ENCODE results near the gene PCDH9.

The PCDH9 gene

DNA sequence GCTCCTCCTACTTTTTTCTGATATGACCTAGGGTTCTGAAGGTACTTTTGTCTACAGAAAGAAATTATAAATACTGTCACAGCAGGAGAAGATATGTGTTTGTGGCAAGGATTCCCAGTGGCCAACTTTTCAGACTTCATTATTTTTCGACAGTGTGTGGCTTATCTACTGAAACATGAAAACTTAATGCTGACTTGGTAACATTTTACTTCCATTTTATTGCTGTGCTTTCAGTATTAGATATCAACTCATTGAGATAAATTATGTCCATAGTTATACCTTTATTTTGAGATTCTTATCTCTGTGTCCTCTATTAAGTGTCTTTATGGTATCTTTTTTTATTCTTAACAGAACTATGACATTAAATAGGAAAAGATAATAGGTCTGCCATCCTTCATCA, 700.0 kb downstream of the PCDH9 start:
- DNase-seq (ENCODE audit: low spot score) (no peak), ATAC-seq (ENCODE audit: low read depth) (no peak)
- TF ChIP-seq, protein P1, sequence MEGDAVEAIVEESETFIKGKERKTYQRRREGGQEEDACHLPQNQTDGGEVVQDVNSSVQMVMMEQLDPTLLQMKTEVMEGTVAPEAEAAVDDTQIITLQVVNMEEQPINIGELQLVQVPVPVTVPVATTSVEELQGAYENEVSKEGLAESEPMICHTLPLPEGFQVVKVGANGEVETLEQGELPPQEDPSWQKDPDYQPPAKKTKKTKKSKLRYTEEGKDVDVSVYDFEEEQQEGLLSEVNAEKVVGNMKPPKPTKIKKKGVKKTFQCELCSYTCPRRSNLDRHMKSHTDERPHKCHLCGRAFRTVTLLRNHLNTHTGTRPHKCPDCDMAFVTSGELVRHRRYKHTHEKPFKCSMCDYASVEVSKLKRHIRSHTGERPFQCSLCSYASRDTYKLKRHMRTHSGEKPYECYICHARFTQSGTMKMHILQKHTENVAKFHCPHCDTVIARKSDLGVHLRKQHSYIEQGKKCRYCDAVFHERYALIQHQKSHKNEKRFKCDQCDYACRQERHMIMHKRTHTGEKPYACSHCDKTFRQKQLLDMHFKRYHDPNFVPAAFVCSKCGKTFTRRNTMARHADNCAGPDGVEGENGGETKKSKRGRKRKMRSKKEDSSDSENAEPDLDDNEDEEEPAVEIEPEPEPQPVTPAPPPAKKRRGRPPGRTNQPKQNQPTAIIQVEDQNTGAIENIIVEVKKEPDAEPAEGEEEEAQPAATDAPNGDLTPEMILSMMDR (IDR thresholded peaks at IDR 0.05; ENCODE audit: poor library complexity, severe bottlenecking): no peak
- no peak overlapping the region for H3K4me3 ChIP-seq (ENCODE audit: severe bottlenecking)
- H3K9me3 ChIP-seq (ENCODE audit: severe bottlenecking): no peaks in the 10 kb centered on the region
- no peak overlapping the region for H3K27ac ChIP-seq (ENCODE audit: poor library complexity, severe bottlenecking)
- H3K4me1 ChIP-seq (ENCODE audit: insufficient read depth, poor library complexity, severe bottlenecking): no peaks in the 10 kb centered on the region
- no peaks in the 10 kb centered on the region for H3K36me3 ChIP-seq (ENCODE audit: low read depth)
- no peaks in the 10 kb centered on the region for H3K27me3 ChIP-seq (ENCODE audit: insufficient read depth, poor library complexity, severe bottlenecking)

DNA sequence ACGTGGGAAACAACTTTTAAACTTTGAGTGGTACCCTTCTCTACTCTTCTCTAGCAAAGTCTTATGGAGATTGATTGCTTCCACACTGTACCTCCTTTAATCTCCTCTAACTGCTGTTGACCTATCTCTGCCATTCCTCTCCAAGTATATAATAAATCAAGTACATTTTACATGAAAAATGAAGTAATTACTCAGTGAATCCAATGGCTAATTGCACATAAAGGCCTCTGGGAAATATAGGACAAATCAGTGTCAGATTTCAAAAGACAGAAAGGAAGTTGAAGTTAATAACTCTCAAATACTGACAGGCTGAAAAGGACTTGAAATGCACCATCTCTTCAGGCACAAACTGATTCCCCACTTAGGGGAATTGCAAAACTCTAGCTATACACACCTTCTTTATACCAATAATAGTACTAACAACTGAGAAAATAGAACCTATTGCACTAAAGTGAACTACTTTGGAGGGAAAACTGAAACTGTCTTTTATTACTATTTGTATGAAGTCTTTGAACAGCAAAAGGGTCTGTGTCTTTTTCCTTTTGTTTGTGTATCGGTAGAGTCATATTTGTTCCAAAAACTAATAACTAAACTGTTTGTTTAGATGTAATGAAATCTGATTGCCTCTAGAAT, 701.1 kb downstream of the PCDH9 start:
- H3K27ac ChIP-seq (ENCODE audit: poor library complexity, severe bottlenecking): no peak overlapping the region
- DNase-seq (ENCODE audit: low spot score): no peak
- no peaks in the 10 kb centered on the region for H3K36me3 ChIP-seq (ENCODE audit: low read depth)
- no peaks in the 10 kb centered on the region for H3K4me1 ChIP-seq (ENCODE audit: insufficient read depth, poor library complexity, severe bottlenecking)
- no peak for ATAC-seq (ENCODE audit: low read depth)
- H3K9me3 ChIP-seq (ENCODE audit: severe bottlenecking): no peaks in the 10 kb centered on the region
- TF ChIP-seq, protein P1 (IDR thresholded peaks at IDR 0.05; ENCODE audit: poor library complexity, severe bottlenecking): no peak
- no peaks in the 10 kb centered on the region for H3K27me3 ChIP-seq (ENCODE audit: insufficient read depth, poor library complexity, severe bottlenecking)
- H3K4me3 ChIP-seq (ENCODE audit: severe bottlenecking): no peak overlapping the region

DNA sequence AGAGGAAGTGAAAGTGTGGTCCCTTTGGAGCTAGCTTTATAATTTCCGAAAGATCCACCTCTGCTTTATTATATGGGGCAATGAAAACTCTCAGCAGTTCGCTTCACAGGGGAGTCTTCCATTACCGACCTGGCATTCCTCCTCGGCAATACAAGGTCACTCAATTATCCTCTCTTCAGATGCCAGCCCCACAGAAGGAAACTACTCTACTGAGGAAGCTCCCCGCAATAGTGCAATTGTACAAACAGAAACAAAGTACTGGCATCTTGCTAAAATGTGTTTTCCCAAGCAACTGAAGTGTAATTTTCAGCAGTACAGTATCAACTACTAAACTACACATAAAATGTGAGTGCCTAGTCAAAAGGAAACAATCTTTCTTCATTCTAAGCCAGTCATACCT, 702.0 kb downstream of the PCDH9 start:
- H3K27ac ChIP-seq (ENCODE audit: poor library complexity, severe bottlenecking): no peak overlapping the region
- no peaks in the 10 kb centered on the region for H3K36me3 ChIP-seq (ENCODE audit: low read depth)
- DNase-seq (ENCODE audit: low spot score) (no peak), ATAC-seq (ENCODE audit: low read depth) (no peak)
- no peak overlapping the region for H3K4me3 ChIP-seq (ENCODE audit: severe bottlenecking)
- H3K9me3 ChIP-seq (ENCODE audit: severe bottlenecking): no peaks in the 10 kb centered on the region
- TF ChIP-seq, protein P1 (IDR thresholded peaks at IDR 0.05; ENCODE audit: poor library complexity, severe bottlenecking): no peak
- no peaks in the 10 kb centered on the region for H3K4me1 ChIP-seq (ENCODE audit: insufficient read depth, poor library complexity, severe bottlenecking)
- H3K27me3 ChIP-seq (ENCODE audit: insufficient read depth, poor library complexity, severe bottlenecking): no peaks in the 10 kb centered on the region

DNA sequence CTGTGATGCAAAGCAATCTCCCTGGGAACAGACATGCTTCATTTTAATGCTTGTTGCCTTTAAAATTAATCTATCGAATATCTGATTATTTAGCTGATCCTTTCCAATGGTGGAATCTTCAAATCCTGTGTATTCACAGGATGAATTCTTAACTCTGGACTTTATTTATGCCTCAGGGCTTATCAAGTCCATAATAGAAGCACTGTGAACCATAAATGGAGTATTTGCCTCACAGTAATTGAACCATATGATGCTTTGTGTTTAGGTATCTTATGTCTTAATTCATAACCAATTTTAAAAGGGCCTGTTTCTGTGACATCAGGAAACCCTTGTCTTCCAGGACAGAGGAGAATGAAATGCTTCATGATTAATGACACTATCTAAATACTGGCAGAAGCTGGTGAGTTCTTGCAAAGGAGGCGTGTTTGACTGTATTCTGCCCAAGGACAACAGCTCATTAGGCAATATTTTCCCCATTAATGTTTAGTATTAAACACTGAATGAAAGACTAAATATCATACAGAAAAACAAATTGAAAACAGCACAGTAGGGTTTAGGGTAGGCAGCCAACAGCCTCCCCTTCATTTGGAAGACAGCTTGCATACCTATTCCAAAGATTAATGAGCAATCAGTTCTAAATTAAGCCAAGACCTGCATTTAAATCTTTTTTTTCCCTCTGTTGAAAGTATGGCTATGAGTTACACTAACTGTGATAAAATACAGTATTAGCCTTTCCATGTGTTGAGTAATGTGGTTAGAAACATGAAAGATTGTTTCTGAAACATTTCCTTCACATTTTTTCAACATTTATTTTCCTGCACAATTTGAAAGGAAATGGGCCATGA, 709.4 kb downstream of the PCDH9 start:
- ATAC-seq (ENCODE audit: low read depth) (no peak), DNase-seq (ENCODE audit: low spot score) (no peak)
- Histone ChIP-seq H3K27me3 (ENCODE audit: insufficient read depth, poor library complexity, severe bottlenecking) (no peaks in the 10 kb centered on the region), H3K9me3 (ENCODE audit: severe bottlenecking) (no peaks in the 10 kb centered on the region), H3K27ac (ENCODE audit: poor library complexity, severe bottlenecking) (no peak overlapping the region), H3K4me3 (ENCODE audit: severe bottlenecking) (no peak overlapping the region), H3K4me1 (ENCODE audit: insufficient read depth, poor library complexity, severe bottlenecking) (no peaks in the 10 kb centered on the region), H3K36me3 (ENCODE audit: low read depth) (no peaks in the 10 kb centered on the region)
- TF ChIP-seq, protein P1 (IDR thresholded peaks at IDR 0.05; ENCODE audit: poor library complexity, severe bottlenecking): no peak

DNA sequence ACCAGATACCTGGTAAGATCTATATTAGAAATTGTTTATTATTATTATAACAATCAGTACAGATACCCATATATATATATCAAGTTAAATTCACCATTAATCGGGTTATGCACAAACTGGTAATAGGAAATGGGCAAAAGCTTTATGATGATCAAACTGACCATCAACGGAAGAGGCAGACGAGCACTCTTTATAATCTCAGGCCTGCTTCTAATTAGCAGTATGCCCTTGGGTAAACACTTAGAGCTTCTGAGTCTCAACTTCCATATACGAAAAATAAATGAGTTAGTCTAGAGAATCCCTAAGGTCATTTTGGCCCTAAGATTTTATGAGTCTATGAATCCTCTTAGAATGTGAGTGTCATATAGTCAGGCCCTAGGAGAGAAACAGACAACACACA, 710.9 kb downstream of the PCDH9 start:
- TF ChIP-seq, protein P1 (IDR thresholded peaks at IDR 0.05; ENCODE audit: poor library complexity, severe bottlenecking): no peak
- no peaks in the 10 kb centered on the region for H3K9me3 ChIP-seq (ENCODE audit: severe bottlenecking)
- ATAC-seq (ENCODE audit: low read depth): no peak
- no peaks in the 10 kb centered on the region for H3K36me3 ChIP-seq (ENCODE audit: low read depth)
- no peak for DNase-seq (ENCODE audit: low spot score)
- H3K4me1 ChIP-seq (ENCODE audit: insufficient read depth, poor library complexity, severe bottlenecking): no peaks in the 10 kb centered on the region
- H3K4me3 ChIP-seq (ENCODE audit: severe bottlenecking): no peak overlapping the region
- no peaks in the 10 kb centered on the region for H3K27me3 ChIP-seq (ENCODE audit: insufficient read depth, poor library complexity, severe bottlenecking)
- H3K27ac ChIP-seq (ENCODE audit: poor library complexity, severe bottlenecking): no peak overlapping the region
